Stomach (tissue), 9 donors: ENCODE measurements around the gene KIFC3. TPM values are rescaled to one million over a fixed set of nuclear protein-coding genes. Genes with fewer than 3 reads are reported as not detected.
A peak's percentile ranks its signal among the peaks of the same experiment; 100 is the strongest.

Source experiments
- DNase-seq, 2 donors: peaks; one replicate each; pipeline versions ENCODE4 v3.0.0 to v3.0.0-alpha.2; 2013 to 2019
- H3K27ac ChIP-seq, 5 donors: fragments of 200-600 bp in 4 of 5; sonication (generic) in 4 of 5; one replicate each; pipeline ENCODE4 v1.5.1; 2013 to 2019; ENCODE audit warnings: mild to moderate bottlenecking in 1 of 5, moderate library complexity in 1 of 5
- H3K27me3 ChIP-seq, 3 donors: fragments of 200-600 bp; sonication (generic); one replicate each; pipeline ENCODE4 v1.5.1; 2017 to 2019; ENCODE audit warnings: mixed run types in 1 of 3
- H3K36me3 ChIP-seq, 4 donors: fragments of 200-600 bp; sonication (generic); 1 replicate in 3 of 4; 2 replicates in 1 of 4; pipeline ENCODE4 v1.5.1; 2016 to 2019
- H3K4me1 ChIP-seq, 4 donors: fragments of 200-600 bp; sonication (generic); one replicate each; pipeline ENCODE4 v1.5.1; 2016 to 2019
- H3K4me3 ChIP-seq, 4 donors: fragments of 200-600 bp; sonication (generic) in 3 of 4; one replicate each; pipeline ENCODE4 v1.5.1; 2016 to 2019; ENCODE audit warnings: mild to moderate bottlenecking in 1 of 4
- H3K9me3 ChIP-seq, 4 donors: fragments of 200-600 bp; sonication (generic); one replicate each; pipeline ENCODE4 v1.5.1; 2016 to 2019
- EP300 ChIP-seq: sonication (generic); formaldehyde crosslinking; IDR thresholded peaks from one replicate; pipeline ENCODE4 v1.6.1; 2017; ENCODE audit warnings: antibody characterized with exemption
- POLR2A ChIP-seq, 4 donors: fragments of 450-650 bp; IDR thresholded peaks; one replicate each; pipeline ENCODE4 v1.6.1; 2016; ENCODE audit warnings: antibody characterized with exemption in 4 of 4, control low read depth in 2 of 4, mild to moderate bottlenecking in 1 of 4, moderate library complexity in 1 of 4
- POLR2AphosphoS5 ChIP-seq, 3 donors: sonication (generic); formaldehyde crosslinking; IDR thresholded peaks; one replicate each; pipeline ENCODE4 v1.6.1; 2016; ENCODE audit warnings: antibody characterized with exemption in 3 of 3
- WGBS, 5 donors: extraction: QIAGEN DNeasy Blood & Tissue Kit in 3 of 5; methylation state at CpG; one replicate each; pipeline versions ENCODE4 v1.1.5 to v1.1.7; 2013 to 2018; 5-methylcytosine and 5-hydroxymethylcytosine counted together
- intact Hi-C: fragments of 100-400 bp; cut with DNase I; formaldehyde crosslinking; loops from one replicate; pipeline ENCODE4 v1.15.1; 2023; ENCODE audit warnings: low total_unique reads
- polyA plus RNA-seq, 3 donors: library from polyadenylated mRNA; stranded (reverse); fragments of 200-250 nt; gene quantifications; one replicate each; pipeline ENCODE4 v1.2.3, GENCODE V29; 2013
- total RNA-seq, 5 donors: library from RNA; depleted of rRNA; stranded (reverse); fragments of >200 nt; gene quantifications; one replicate each; pipeline versions ENCODE4 v1.1.0 to v1.2.3, GENCODE V29; 2014 to 2016
- TF ChIP-seq, protein P1 (sequence below), 7 experiments: fragments of 450-650 bp in 4 of 7; fragments of 200-600 bp in 3 of 7; sonication (generic) in 3 of 7; IDR thresholded peaks; one replicate each; pipeline ENCODE4 v1.5.1; 2016 to 2019; ENCODE audit warnings: antibody characterized with exemption in 7 of 7, control low read depth in 2 of 7, mild to moderate bottlenecking in 1 of 7
- donor health status: healthy with polysubstance abuse.
- donor health status: Bipolar disorder and iron deficiency.
- donor health status: healthy.

KIFC3 gene
- total and polyA plus RNA-seq, 8 donors, result 2.3 to 249 (median 31.1) TPM

DNA sequence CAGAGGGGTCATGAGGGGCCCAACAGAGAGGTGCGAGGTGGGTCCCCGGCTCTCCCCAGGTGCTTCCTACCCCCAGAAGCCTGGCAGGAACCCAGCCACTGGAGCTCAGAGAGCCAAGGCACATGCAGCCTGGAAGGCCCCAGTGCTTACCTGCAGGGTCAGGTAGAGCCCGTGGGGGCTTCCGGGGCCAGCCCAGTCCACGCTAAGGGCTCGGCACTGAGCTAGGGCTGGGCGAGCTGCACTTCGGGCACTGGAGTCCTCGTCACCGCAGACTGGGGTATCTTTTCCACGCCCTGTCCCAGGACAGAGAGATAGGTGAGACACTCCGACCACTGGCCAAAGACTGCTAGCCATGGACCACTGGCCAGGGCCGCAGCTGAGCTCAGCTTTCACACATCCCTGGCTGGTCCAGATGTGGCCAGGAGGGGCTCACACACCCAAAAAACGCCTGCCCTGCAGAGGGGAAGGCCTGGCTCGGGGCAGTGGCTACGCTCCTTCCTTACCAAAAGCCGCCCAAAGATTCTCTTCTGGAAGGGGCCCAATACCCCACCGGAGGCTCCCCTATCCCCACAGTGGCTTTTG, 7.4 kb downstream of the KIFC3 start:
- Histone ChIP-seq H3K27me3 (no peaks in the 10 kb centered on the region), H3K4me1 (peaks cover 20 to 56% (median 46%) of the 10 kb centered on the region in 4 donors), H3K36me3 (peaks cover 0 to 67% (median 57%) of the 10 kb centered on the region in 4 donors), H3K27ac (peak overlapping the region in 1 of 5 donors; percentile 32), H3K4me3 (no peak overlapping the region), H3K9me3 (no peaks in the 10 kb centered on the region)
- WGBS, 5 donors, result 77 to 89% (median 83%) methylated on average over 8 to 18 of the region's 18 CpGs
- no peak for DNase-seq
- TF ChIP-seq EP300 (no peak), POLR2A (IDR thresholded peaks at IDR 0.05) (no peak), POLR2AphosphoS5 (IDR thresholded peaks at IDR 0.05) (no peak)
- TF ChIP-seq, protein P1, sequence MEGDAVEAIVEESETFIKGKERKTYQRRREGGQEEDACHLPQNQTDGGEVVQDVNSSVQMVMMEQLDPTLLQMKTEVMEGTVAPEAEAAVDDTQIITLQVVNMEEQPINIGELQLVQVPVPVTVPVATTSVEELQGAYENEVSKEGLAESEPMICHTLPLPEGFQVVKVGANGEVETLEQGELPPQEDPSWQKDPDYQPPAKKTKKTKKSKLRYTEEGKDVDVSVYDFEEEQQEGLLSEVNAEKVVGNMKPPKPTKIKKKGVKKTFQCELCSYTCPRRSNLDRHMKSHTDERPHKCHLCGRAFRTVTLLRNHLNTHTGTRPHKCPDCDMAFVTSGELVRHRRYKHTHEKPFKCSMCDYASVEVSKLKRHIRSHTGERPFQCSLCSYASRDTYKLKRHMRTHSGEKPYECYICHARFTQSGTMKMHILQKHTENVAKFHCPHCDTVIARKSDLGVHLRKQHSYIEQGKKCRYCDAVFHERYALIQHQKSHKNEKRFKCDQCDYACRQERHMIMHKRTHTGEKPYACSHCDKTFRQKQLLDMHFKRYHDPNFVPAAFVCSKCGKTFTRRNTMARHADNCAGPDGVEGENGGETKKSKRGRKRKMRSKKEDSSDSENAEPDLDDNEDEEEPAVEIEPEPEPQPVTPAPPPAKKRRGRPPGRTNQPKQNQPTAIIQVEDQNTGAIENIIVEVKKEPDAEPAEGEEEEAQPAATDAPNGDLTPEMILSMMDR (IDR thresholded peaks at IDR 0.05), result no peak
- intact Hi-C loops, result loop anchor here (10.0 kb wide), 1 partner anchor 70 kb away; no protein-coding TSS in a partner anchor

DNA sequence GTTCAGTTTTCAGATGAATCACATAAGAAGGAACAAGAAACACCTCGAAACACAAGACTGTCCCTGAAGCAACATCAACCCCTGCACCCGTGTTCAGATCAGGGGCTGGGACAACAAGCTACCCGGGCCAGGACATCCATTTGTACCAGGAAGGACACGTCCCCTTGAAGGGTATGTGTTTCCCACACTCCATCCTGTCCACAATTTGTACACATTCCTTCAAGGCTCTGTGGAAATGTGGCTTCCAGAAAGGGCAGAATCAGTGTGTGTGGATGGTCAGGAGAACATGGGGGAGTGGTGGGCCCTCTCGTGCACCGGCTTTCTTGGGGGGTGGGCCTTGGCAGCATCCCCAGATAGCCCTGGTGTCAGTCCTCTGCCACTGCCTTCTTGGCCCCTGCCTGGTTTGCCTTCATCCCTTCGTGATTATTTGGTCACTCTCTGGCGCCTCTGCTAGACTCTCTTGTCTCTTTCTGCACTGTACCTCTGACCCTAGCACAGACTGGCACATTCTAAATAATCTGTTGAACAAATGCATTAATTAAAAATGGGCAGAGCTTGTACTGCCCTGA, 10.3 kb downstream of the KIFC3 start:
- DNase-seq, result no peak
- TF ChIP-seq POLR2AphosphoS5 (IDR thresholded peaks at IDR 0.05), result no peak
- H3K4me1 ChIP-seq, result peaks cover 12 to 39% (median 28%) of the 10 kb centered on the region in 4 donors
- intact Hi-C loops, result loop anchor here (10.0 kb wide), 1 partner anchor 73 kb away; no protein-coding TSS in a partner anchor
- H3K27me3 ChIP-seq, result no peaks in the 10 kb centered on the region
- peak overlapping the region in 1 of 5 donors; percentile 2 for H3K27ac ChIP-seq
- H3K4me3 ChIP-seq, result no peak overlapping the region
- H3K36me3 ChIP-seq, result peaks cover 5 to 83% (median 73%) of the 10 kb centered on the region in 4 donors
- H3K9me3 ChIP-seq, result no peaks in the 10 kb centered on the region
- 64 to 75% (median 72%) methylated on average over 8 of the region's 8 CpGs for WGBS, 5 donors

DNA sequence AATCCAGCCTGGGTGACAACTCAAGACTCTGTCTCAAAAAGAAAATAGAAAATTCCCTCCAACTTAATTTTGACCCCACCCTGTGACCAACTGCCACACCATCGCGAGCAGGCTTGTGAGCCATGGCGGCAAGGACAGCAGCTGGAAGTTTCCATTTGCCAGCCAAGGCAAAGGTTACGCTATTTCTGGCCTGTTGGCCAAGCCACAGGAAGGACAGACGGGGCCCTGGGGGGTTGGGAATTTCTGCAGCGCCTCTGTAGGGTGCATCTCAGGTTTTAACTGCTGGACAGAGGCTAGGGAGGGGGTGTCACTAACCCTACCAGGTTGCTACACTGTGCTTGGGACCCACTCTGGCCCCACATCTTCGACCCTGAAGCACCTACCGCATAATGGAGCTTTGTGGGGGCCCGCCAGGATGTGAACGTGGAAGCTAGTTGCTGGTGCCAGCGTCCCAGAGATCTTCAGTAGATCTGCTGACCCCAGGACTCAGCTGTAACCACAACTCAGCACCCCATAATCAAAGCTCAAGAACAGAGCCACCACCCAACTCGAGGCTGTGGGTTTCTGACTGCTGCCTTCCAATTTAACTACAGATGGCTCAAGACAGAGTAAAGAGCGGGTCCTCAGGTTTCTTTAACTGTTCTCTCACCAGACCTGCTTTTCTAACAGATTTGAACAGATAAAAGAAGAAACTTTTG, 10.9 kb downstream of the KIFC3 start:
- DNase-seq, result no peak
- Histone ChIP-seq H3K4me1 (peaks cover 17 to 39% (median 32%) of the 10 kb centered on the region in 4 donors), H3K27me3 (no peaks in the 10 kb centered on the region), H3K27ac (peak overlapping the region in 1 of 5 donors; percentile 2), H3K9me3 (no peaks in the 10 kb centered on the region), H3K36me3 (peaks cover 8 to 87% (median 72%) of the 10 kb centered on the region in 4 donors), H3K4me3 (no peak overlapping the region)
- WGBS, 5 donors, result 60 to 75% (median 68%) methylated on average over 11 to 13 of the region's 13 CpGs
- intact Hi-C loops, result loop anchor here (10.0 kb wide), 1 partner anchor 73 kb away; no protein-coding TSS in a partner anchor
- TF ChIP-seq EP300, result no peak
- TF ChIP-seq POLR2AphosphoS5 (IDR thresholded peaks at IDR 0.05), result no peak
- no peak for TF ChIP-seq POLR2A (IDR thresholded peaks at IDR 0.05)
- TF ChIP-seq, protein P1 (IDR thresholded peaks at IDR 0.05), result no peak

DNA sequence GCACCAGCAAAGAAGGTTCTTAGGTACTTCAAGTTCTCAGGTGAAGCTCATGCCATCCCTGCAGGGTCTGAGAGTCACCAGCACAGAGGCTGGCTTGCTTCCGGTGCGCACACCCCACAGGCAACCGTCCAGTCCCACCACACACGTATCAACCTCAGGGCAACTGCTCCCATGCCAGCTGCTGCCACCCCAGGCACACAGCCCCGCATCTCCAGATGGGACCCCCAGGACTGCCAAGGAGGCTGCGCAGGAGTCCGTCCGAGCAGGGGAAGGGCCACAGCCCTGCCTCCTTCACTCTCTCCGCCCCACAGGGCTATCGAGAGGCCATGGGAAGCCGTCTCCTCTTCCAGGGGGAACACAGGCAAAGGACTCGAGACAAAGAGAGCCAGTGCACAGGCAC, 13.3 kb downstream of the KIFC3 start:
- no peaks in the 10 kb centered on the region for H3K9me3 ChIP-seq
- H3K27ac ChIP-seq, result no peak overlapping the region
- intact Hi-C loops, result no loop called here
- H3K4me1 ChIP-seq, result peaks cover 8 to 28% (median 22%) of the 10 kb centered on the region in 4 donors
- DNase-seq, result no peak
- 87 to 96% (median 91%) methylated on average over 12 of the region's 12 CpGs for WGBS, 5 donors
- H3K27me3 ChIP-seq, result no peaks in the 10 kb centered on the region
- no peak for TF ChIP-seq POLR2A (IDR thresholded peaks at IDR 0.05)
- TF ChIP-seq, protein P1 (IDR thresholded peaks at IDR 0.05), result no peak
- no peak for TF ChIP-seq EP300
- TF ChIP-seq POLR2AphosphoS5 (IDR thresholded peaks at IDR 0.05), result no peak
- H3K36me3 ChIP-seq, result peaks cover 8 to 98% (median 80%) of the 10 kb centered on the region in 4 donors
- H3K4me3 ChIP-seq, result no peak overlapping the region
